KMS-11 (cell line): ENCODE measurements around the gene FABP6.

Experiments
- H2AFZ ChIP-seq: fragments of 200-600 bp; sonication (generic); 2 replicates; pipeline ENCODE4 v1.6.1; 2016; ENCODE audit warnings: antibody characterized with exemption, mixed run types, low read depth
- H3K27ac ChIP-seq: fragments of 200-600 bp; sonication (generic); 2 replicates; pipeline ENCODE4 v1.6.1; 2016; ENCODE audit warnings: mild to moderate bottlenecking, mixed run types
- H3K27me3 ChIP-seq: fragments of 200-600 bp; sonication (generic); 2 replicates; pipeline ENCODE4 v1.6.1; 2017; ENCODE audit warnings: mild to moderate bottlenecking, low read depth, mixed run types, moderate library complexity; ENCODE audit not compliant: insufficient read depth
- H3K36me3 ChIP-seq: fragments of 200-600 bp; sonication (generic); 2 replicates; pipeline ENCODE4 v1.6.1; 2017; ENCODE audit warnings: mild to moderate bottlenecking, mixed run types; ENCODE audit not compliant: insufficient read depth
- H3K4me1 ChIP-seq: fragments of 200-600 bp; sonication (generic); 2 replicates; pipeline ENCODE4 v1.6.1; 2016; ENCODE audit warnings: mild to moderate bottlenecking, low read depth, mixed run types; ENCODE audit not compliant: poor library complexity, severe bottlenecking
- H3K4me2 ChIP-seq: fragments of 200-600 bp; sonication (generic); 2 replicates; pipeline ENCODE4 v1.7.0; 2016; ENCODE audit warnings: mild to moderate bottlenecking, mixed run types
- H3K4me3 ChIP-seq: fragments of 200-600 bp; sonication (generic); IDR thresholded peaks from 2 replicates; pipeline ENCODE4 v1.6.1; 2017; ENCODE audit warnings: low read depth, low read length, mixed read lengths; ENCODE audit not compliant: insufficient read depth
- H3K79me2 ChIP-seq: fragments of 200-600 bp; sonication (generic); 2 replicates; pipeline ENCODE4 v1.6.1; 2016; ENCODE audit warnings: low read depth, mixed run types; ENCODE audit not compliant: insufficient read depth
- H3K9ac ChIP-seq: fragments of 200-600 bp; sonication (generic); 2 replicates; pipeline ENCODE4 v1.6.1; 2016; ENCODE audit warnings: mild to moderate bottlenecking, mixed run types
- H4K20me1 ChIP-seq: fragments of 200-600 bp; sonication (generic); 2 replicates; pipeline ENCODE4 v1.6.1; 2016; ENCODE audit warnings: mild to moderate bottlenecking, mixed run types; ENCODE audit not compliant: insufficient read depth
- TF ChIP-seq, protein P1 (sequence below): fragments of 200-600 bp; sonication (generic); conservative IDR thresholded peaks from 2 replicates; pipeline ENCODE4 v1.6.1; 2017; ENCODE audit warnings: low read depth, mild to moderate bottlenecking, antibody characterized with exemption, low read length, moderate library complexity, mixed read lengths

Gene FABP6

DNA sequence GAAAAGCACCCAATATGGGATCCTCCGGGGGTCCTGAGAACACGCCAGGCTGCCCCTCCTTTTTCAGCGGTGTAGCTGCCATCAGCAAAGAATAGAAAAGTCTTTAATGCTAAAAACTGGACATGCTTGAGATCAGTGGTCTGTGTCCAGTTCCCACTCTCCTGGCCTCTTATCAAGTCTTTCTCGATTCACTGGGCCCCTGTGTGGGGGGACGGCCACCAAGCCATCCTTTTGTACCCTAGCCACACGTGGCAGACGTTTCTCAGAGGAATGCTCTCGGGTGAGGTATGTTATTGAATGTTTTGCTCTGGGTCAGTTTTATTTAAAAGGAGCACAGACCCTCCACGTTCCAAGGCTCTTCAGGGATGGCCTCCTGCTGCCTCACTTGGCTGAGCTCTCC, 23.6 kb downstream of the FABP6 start:
- Histone ChIP-seq H3K9ac (no peak overlapping the region), H3K4me1 (no peaks in the 10 kb centered on the region), H3K79me2 (no peaks in the 10 kb centered on the region), H3K4me2 (no peak overlapping the region), H3K4me3 (no peak overlapping the region), H3K27me3 (no peaks in the 10 kb centered on the region), H3K36me3 (no peaks in the 10 kb centered on the region), H3K27ac (no peak overlapping the region), H2AFZ (no peak overlapping the region), H4K20me1 (no peaks in the 10 kb centered on the region)
- TF ChIP-seq, protein P1, sequence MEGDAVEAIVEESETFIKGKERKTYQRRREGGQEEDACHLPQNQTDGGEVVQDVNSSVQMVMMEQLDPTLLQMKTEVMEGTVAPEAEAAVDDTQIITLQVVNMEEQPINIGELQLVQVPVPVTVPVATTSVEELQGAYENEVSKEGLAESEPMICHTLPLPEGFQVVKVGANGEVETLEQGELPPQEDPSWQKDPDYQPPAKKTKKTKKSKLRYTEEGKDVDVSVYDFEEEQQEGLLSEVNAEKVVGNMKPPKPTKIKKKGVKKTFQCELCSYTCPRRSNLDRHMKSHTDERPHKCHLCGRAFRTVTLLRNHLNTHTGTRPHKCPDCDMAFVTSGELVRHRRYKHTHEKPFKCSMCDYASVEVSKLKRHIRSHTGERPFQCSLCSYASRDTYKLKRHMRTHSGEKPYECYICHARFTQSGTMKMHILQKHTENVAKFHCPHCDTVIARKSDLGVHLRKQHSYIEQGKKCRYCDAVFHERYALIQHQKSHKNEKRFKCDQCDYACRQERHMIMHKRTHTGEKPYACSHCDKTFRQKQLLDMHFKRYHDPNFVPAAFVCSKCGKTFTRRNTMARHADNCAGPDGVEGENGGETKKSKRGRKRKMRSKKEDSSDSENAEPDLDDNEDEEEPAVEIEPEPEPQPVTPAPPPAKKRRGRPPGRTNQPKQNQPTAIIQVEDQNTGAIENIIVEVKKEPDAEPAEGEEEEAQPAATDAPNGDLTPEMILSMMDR, result no peak

DNA sequence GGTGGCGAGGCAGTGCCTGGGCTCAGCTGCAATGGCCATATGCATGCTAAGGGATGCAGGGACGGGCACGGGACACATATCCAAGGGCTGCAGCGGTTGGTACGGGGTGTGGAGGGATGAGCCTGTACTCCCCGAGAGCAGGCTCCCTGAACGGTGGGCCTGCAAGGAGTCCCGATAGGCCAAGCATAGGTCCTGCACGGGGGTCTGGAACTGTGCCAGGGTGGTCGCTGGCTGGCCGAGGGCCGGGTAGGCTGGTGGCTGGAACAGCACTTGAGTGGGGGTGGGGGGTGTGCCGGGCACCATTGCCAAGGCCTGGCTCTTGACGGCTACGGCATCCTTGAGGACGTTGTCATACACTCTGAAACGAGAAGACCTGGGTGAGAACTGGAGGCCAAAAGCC, 24.1 kb downstream of the FABP6 start:
- Histone ChIP-seq H3K27ac (no peak overlapping the region), H2AFZ (no peak overlapping the region), H4K20me1 (no peaks in the 10 kb centered on the region), H3K36me3 (no peaks in the 10 kb centered on the region), H3K4me2 (no peak overlapping the region), H3K4me1 (no peaks in the 10 kb centered on the region), H3K79me2 (no peaks in the 10 kb centered on the region), H3K9ac (no peak overlapping the region), H3K4me3 (no peak overlapping the region), H3K27me3 (no peaks in the 10 kb centered on the region)
- TF ChIP-seq, protein P1, result no peak

DNA sequence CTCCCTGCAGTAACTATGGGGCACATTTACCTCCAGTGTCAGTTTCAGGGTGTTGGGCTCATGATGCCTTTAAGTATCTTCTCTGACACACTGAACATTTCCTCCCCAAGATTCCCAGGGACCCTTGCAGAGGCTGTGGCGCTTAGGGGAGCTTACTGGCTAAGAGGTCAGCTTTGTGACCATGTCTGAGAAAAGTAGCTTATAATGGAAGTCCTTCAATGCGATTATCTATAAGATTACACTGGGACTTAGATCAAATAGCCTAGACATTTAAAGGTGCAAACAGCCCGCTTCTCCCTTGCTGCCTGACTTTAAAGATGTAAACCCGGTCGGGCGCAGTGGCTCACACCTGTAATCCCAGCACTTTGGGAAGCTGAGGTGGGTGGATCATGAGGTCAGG, 25.4 kb downstream of the FABP6 start:
- H4K20me1 ChIP-seq, result no peaks in the 10 kb centered on the region
- H3K4me1 ChIP-seq, result no peaks in the 10 kb centered on the region
- H3K27me3 ChIP-seq, result no peaks in the 10 kb centered on the region
- H3K4me3 ChIP-seq, result no peak overlapping the region
- no peak overlapping the region for H3K27ac ChIP-seq
- H3K36me3 ChIP-seq, result no peaks in the 10 kb centered on the region
- TF ChIP-seq, protein P1, result no peak
- no peak overlapping the region for H3K4me2 ChIP-seq
- no peak overlapping the region for H3K9ac ChIP-seq
- H2AFZ ChIP-seq, result no peak overlapping the region
- H3K79me2 ChIP-seq, result no peaks in the 10 kb centered on the region

DNA sequence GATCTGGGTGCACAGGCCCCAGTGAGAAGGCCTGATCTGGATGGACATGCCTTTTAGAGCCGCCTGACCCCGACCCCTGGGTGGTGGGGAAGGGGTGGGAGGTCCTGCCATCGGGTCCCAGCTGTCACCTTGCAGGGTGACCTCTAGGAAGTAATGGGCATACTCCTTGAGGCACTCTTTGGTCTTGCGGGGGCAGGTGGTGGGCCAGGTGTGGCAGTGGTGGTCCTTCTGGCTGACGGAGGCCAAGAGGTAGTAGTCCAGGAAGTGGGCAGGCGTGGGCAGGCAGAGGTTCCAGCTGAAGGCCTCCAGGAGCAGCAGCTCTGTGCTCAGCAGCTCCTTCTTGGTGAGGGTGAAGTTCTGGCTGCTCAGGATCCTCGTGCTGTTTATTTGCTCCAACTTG, 30.0 kb downstream of the FABP6 start:
- Histone ChIP-seq H2AFZ (no peak overlapping the region), H3K4me2 (no peak overlapping the region), H4K20me1 (no peaks in the 10 kb centered on the region), H3K4me3 (no peak overlapping the region), H3K9ac (no peak overlapping the region), H3K79me2 (no peaks in the 10 kb centered on the region), H3K27ac (no peak overlapping the region), H3K27me3 (no peaks in the 10 kb centered on the region), H3K36me3 (no peaks in the 10 kb centered on the region), H3K4me1 (no peaks in the 10 kb centered on the region)
- TF ChIP-seq, protein P1, result no peak
